ENCODE data around the gene FARP2. TPM values are rescaled to one million over a fixed set of nuclear protein-coding genes. Genes with fewer than 3 reads are reported as not detected.

FARP2 gene
- polyA plus RNA-seq, 1 of the 3 experiments (the other 2 are of a cell fraction), result 11.5 TPM

GRCh38 chr2:241320394-241320793 is 35.7 kb upstream of the FARP2 start:
- 96% methylated on average over 8 of the region's 8 CpGs for WGBS (ENCODE audit: low lambda C conversion rate)
- Histone ChIP-seq H3K36me3 (replicated peaks in 1 of 2; ENCODE audit: control insufficient read depth in 1 of 2, insufficient read depth in 2 of 2, low read length in 1 of 2) (peaks cover 28 to 72% of the 10 kb centered on the region in 2 experiments), H3K4me2 (peak overlapping the region; percentile 89; the same call in 1 of the 2 replicates), H2AFZ (ENCODE audit: low read depth) (no peak overlapping the region), H3K27me3 (ENCODE audit: insufficient read depth) (no peaks in the 10 kb centered on the region), H3K4me3 (ENCODE audit: low read depth in 2 of 2, low read length in 1 of 2) (0 out of 4 replicates have a peak overlapping the region, but pooled peaks of 1 of the 2 experiments have one; percentile 88), H3K4me1 (ENCODE audit: control insufficient read depth in 1 of 2, insufficient read depth in 2 of 2, low read depth in 1 of 2, low read length in 1 of 2) (peaks cover 20 to 30% of the 10 kb centered on the region in 2 experiments; a peak in 3 of 4 replicates), H3K9me3 (no peaks in the 10 kb centered on the region), H3K79me2 (ENCODE audit: insufficient read depth) (peaks cover 97% of the 10 kb centered on the region), H3K9ac (no peak overlapping the region), H3F3A (replicated peaks; ENCODE audit: insufficient read depth) (peaks cover 9% of the 10 kb centered on the region), H4K20me1 (ENCODE audit: insufficient read depth) (peaks cover 89% of the 10 kb centered on the region), H3K27ac (ENCODE audit: low read depth in 2 of 2, low read length in 1 of 2) (no peak overlapping the region), H3K9me2 (no peaks in the 10 kb centered on the region)
- ChIA-PET CTCF (no interaction called here), POLR2A (no interaction called here)
- no peak for TF ChIP-seq ZBTB33 (IDR thresholded peaks at IDR 0.05; ENCODE audit: borderline replicate concordance, low read depth)
- TF ChIP-seq TEAD4 (IDR thresholded peaks at IDR 0.05; ENCODE audit: borderline replicate concordance, insufficient read depth), result no peak
- no peak for TF ChIP-seq TAF1 (IDR thresholded peaks at IDR 0.05; ENCODE audit: borderline replicate concordance, low read depth, low read length)
- TF ChIP-seq USF2 (IDR thresholded peaks at IDR 0.05; ENCODE audit: borderline replicate concordance, low read depth, low read length), result no peak
- no peak for TF ChIP-seq FOXM1 (IDR thresholded peaks at IDR 0.05; ENCODE audit: low read depth)
- no peak for DNase-seq

GRCh38 chr2:241321033-241321432 is 35.1 kb upstream of the FARP2 start:
- Histone ChIP-seq H3K27ac (ENCODE audit: low read depth in 2 of 2, low read length in 1 of 2) (no peak overlapping the region), H4K20me1 (ENCODE audit: insufficient read depth) (peaks cover 94% of the 10 kb centered on the region), H3K9me3 (no peaks in the 10 kb centered on the region), H2AFZ (ENCODE audit: low read depth) (no peak overlapping the region), H3K4me3 (ENCODE audit: low read depth in 2 of 2, low read length in 1 of 2) (no peak overlapping the region), H3K79me2 (ENCODE audit: insufficient read depth) (peaks cover 100% of the 10 kb centered on the region), H3F3A (replicated peaks; ENCODE audit: insufficient read depth) (peaks cover 9% of the 10 kb centered on the region), H3K4me2 (peak overlapping the region; percentile 89; the same call in 1 of the 2 replicates), H3K27me3 (ENCODE audit: insufficient read depth) (no peaks in the 10 kb centered on the region), H3K9me2 (no peaks in the 10 kb centered on the region), H3K36me3 (replicated peaks in 1 of 2; ENCODE audit: control insufficient read depth in 1 of 2, insufficient read depth in 2 of 2, low read length in 1 of 2) (peaks cover 34 to 78% of the 10 kb centered on the region in 2 experiments), H3K9ac (no peak overlapping the region), H3K4me1 (ENCODE audit: control insufficient read depth in 1 of 2, insufficient read depth in 2 of 2, low read depth in 1 of 2, low read length in 1 of 2) (peaks cover 20 to 30% of the 10 kb centered on the region in 2 experiments; a peak in 3 of 4 replicates)
- ChIA-PET POLR2A (no interaction called here), CTCF (no interaction called here)
- no peak for DNase-seq
- no peak for TF ChIP-seq RFX5 (IDR thresholded peaks at IDR 0.05; ENCODE audit: low read length)
- TF ChIP-seq CTCF (IDR thresholded peaks at IDR 0.05), result no peak
- no peak for TF ChIP-seq ELF1 (IDR thresholded peaks at IDR 0.05)
- TF ChIP-seq GATA2 (CRISPR knock-in tag; IDR thresholded peaks at IDR 0.05), result no peak
- TF ChIP-seq EZH2phosphoT487 (IDR thresholded peaks at IDR 0.05; ENCODE audit: borderline replicate concordance, low read depth), result no peak
- WGBS (ENCODE audit: low lambda C conversion rate), result 62% methylated on average over 1 of the region's 1 CpG
